Ovary (tissue), 3 donors: ENCODE data around the gene STKLD1.

ENCODE experiments used
- CTCF ChIP-seq, 3 donors: fragments of 450-650 bp in 2 of 3; fragments of 200-600 bp in 1 of 3; IDR thresholded peaks; one replicate each; pipeline versions ENCODE4 v1.5.1 to v1.8.0; 2016 to 2022; ENCODE audit warnings: antibody characterized with exemption in 3 of 3, mild to moderate bottlenecking in 1 of 3
- EP300 ChIP-seq: sonication (generic); formaldehyde crosslinking; IDR thresholded peaks from one replicate; pipeline ENCODE4 v1.6.1; 2017; ENCODE audit warnings: antibody characterized with exemption
- POLR2A ChIP-seq: fragments of 450-650 bp; IDR thresholded peaks from one replicate; pipeline ENCODE4 v1.6.1; 2017; ENCODE audit warnings: antibody characterized with exemption, mild to moderate bottlenecking, moderate library complexity
- donor health status: DM: no; HTN: no; CAD: no.

- no peak for TF ChIP-seq CTCF (IDR thresholded peaks at IDR 0.05)
- no peak for TF ChIP-seq POLR2A
- no peak for TF ChIP-seq EP300
Observed at GRCh38 chr9:133342570-133342969, 33.6 kb upstream of the STKLD1 start.
